GM10248 (cell line): ENCODE measurements around the gene PCBP4.

Experiments used
- CTCF ChIA-PET: fragments of 300-600 bp; sonication (Branson Sonifier 250); formaldehyde crosslinking; extraction: SDS; loops from one replicate; lab custom pipeline; 2021; ENCODE audit warnings: antibody characterized with exemption; lab: Yijun Ruan, JAX
- POLR2A ChIA-PET: fragments of 350-650 bp; sonication (Branson Sonifier 250); formaldehyde crosslinking; extraction: SDS; loops from one replicate; lab custom pipeline; 2020; ENCODE audit warnings: antibody characterized with exemption; lab: Yijun Ruan, JAX
- DNase-seq: peaks from one replicate; pipeline ENCODE4 v3.0.0; 2012; ENCODE audit errors: extremely low spot score
- CTCF ChIP-seq: IDR thresholded peaks from 2 replicates; pipeline ENCODE4 v1.5.1; 2012; ENCODE audit warnings: mild to moderate bottlenecking, low read depth; ENCODE audit errors: extremely low read depth, missing control alignments, control extremely low read depth

Gene PCBP4

GRCh38 chr3:51955893-51956770, 11.1 kb downstream of the PCBP4 start:
- DNase-seq: no peak
- POLR2A ChIA-PET: no interaction called here
- peak; percentile 17 for TF ChIP-seq CTCF
- CTCF ChIA-PET: interaction anchor here (1.0 to 4.3 kb wide), 2 partner anchors 15 to 17 kb away, joined by 3 to 21 read pairs; partner anchors contain the start of genes ABHD14B and RRP9

DNA sequence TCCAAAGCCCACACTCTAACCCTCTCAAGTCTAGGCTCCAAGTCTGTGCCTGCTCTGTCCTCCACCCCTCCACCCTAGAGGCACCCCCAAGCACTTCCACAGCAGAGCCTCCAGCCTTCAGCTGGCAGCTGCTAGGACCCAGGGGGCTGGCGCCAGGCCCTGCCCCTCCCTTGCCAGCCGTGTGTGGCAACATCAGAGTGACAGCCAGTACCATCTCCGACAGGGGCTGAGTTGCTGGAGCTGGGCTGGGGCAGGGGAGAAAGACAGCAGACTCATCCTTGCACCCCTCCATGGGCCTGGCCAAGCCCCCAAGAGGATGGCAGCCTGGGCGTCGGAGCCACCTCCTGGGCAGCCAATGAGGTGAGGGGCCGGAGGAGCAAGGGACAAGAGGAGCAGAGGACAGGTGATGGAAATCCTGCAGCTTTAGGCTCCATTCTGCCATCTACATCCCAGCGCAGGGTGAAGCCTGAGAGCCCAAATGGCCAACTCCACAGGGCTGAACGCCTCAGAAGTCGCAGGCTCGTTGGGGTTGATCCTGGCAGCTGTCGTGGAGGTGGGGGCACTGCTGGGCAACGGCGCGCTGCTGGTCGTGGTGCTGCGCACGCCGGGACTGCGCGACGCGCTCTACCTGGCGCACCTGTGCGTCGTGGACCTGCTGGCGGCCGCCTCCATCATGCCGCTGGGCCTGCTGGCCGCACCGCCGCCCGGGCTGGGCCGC, 11.9 kb downstream of the PCBP4 start, which contains the start of gene GPR62:
Gene GPR62, plus strand, starts transcription at position 207 of the 718 bp plus-strand sequence. Its CDS starts 272 bp downstream, at position 479.
- ChIA-PET CTCF (interaction anchor here (1.2 to 4.3 kb wide), 2 partner anchors 10 to 18 kb away, joined by 3 to 21 read pairs; partner anchors contain the start of gene ABHD14B), POLR2A (no interaction called here)
- TF ChIP-seq CTCF: no peak
- no peak for DNase-seq

- POLR2A ChIA-PET: no interaction called here
Measured at GRCh38 chr3:51954713-51955112, 12.5 kb downstream of the PCBP4 start.

DNA sequence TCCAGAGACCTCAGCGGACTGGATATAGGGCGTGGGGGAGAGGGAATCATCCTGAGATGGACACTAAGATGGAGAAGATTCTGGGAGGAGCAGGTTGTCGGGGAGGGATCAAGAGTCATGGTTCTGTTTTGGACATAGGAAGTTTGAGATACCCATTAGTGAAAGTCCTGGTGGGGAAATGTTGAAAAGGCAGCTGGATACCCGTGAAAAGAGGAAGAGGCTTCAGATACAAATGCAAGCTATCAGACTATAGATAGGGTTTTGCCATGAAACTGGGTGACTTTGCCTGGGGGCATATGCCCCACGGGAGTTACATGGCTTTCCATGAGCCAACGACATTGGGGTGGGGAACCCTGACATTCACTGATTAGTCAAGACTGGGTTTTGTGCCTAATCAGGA, 13.1 kb downstream of the PCBP4 start:
- no peak for TF ChIP-seq CTCF
- no peak for DNase-seq
- CTCF ChIA-PET: interaction anchor here (1.0 to 5.3 kb wide), 5 partner anchors 9 to 19 kb away, joined by 3 to 32 read pairs (median 3); partner anchors contain the start of genes ABHD14B, PARP3 and RRP9
- POLR2A ChIA-PET: no interaction called here

More at GRCh38 chr3:51954713-51955112, 12.5 kb downstream of the PCBP4 start:
- CTCF ChIA-PET: interaction anchor here (1.0 to 5.3 kb wide), 5 partner anchors 8 to 19 kb away, joined by 3 to 32 read pairs (median 3); partner anchors contain the start of genes ABHD14B, PARP3 and RRP9
- DNase-seq: no peak
- no peak for TF ChIP-seq CTCF

DNA sequence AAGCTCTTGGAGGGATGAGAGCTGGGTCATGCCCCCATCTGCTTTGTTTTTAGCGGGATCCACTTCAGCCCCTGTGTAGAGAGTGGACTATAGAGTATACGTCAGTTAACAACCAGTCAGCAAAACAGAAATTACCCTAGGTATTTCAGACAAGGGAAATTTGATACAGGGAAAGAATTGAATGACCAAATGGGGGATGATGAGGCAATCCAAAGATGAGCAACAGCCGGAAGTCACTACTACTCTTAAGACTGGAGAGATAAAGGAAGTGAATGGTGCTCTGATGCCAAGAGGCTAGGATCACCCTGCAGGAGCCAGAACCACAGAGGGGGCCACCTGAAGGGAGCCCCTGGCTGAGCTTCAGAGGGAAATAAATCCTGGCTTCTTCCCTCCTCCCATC, 13.8 kb downstream of the PCBP4 start:
- POLR2A ChIA-PET: no interaction called here
- no peak for DNase-seq
- CTCF ChIA-PET: interaction anchor here (1.0 to 5.3 kb wide), 4 partner anchors 9 to 20 kb away, joined by 3 to 32 read pairs (median 12); partner anchors contain the start of genes ABHD14B, PARP3 and RRP9
- TF ChIP-seq CTCF: no peak

DNA sequence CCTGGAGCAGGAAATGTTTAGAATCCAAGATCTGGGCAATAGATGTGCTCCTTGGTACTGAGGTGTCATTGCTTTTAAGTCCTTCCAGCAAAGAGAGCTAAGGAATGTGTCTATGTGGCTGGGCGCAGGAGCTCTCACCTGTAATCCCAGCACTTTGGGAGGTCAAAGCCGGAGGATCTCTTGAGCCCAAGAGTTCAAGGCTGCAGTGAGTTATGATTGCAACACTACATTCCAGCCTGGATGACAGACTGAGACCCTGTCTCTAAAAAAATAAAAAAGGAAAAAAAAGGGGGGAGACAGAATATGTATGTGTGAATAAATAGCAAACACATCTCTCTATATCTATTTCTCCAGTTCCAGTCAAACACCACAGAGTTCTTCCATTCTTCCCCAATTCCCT, 16.4 kb downstream of the PCBP4 start:
- ChIA-PET CTCF (interaction anchor here (1.9 to 5.3 kb wide), 2 partner anchors 9 to 22 kb away, joined by 5 to 32 read pairs; partner anchors contain the start of genes PARP3 and RRP9), POLR2A (no interaction called here)

More for the DNA sequence above, 16.4 kb downstream of the PCBP4 start:
- TF ChIP-seq CTCF: no peak
- no peak for DNase-seq
